Measurements from ENCODE around the gene ZDHHC24. TPM values are rescaled to one million over a fixed set of nuclear protein-coding genes. Genes with fewer than 3 reads are reported as not detected.

The ZDHHC24 gene
- total RNA-seq, 1 donor from 2014 or later, result 4.1 TPM

DNA sequence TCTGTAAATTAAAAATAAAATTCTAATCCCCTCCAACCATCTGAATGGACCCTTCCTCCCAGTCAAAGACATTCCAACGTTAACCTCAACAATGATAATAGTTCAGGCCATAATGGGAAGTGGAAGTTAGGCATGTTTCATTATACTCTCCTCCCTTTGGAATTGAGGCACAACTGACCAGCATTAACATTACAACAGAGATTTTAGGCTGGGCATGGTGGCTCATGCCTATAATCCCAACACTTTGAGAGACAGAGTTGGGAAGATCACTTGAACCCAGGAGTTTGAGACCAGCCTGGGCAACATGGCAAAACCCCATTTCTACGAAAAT is 25.0 kb upstream of the ZDHHC24 start:
- DNase-seq (ENCODE audit: low spot score), result no peak
- Mint-ChIP-seq H3K27ac (peak overlapping the region; percentile 57), H3K36me3 (peaks cover 3% of the 10 kb centered on the region), H3K9me3 (peaks cover 14% of the 10 kb centered on the region), H3K27me3 (ENCODE audit: insufficient read depth, low read depth) (peaks cover 14% of the 10 kb centered on the region), H3K4me3 (peak overlapping the region; percentile 11), H3K4me1 (peaks cover 13% of the 10 kb centered on the region)
- H4K20me1 ChIP-seq (ENCODE audit: low read depth), result no peaks in the 10 kb centered on the region
- peak overlapping the region; percentile 33 for H3K4me2 ChIP-seq
- peak overlapping the region; percentile 90 for H3K27ac ChIP-seq
- peak overlapping the region; percentile 75 for H2AFZ ChIP-seq (replicated peaks)
- no peaks in the 10 kb centered on the region for H3K9me3 ChIP-seq (ENCODE audit: low read depth)
- peaks cover 14% of the 10 kb centered on the region for H3F3A ChIP-seq (ENCODE audit: low read depth)
- H3K27me3 ChIP-seq, result no peaks in the 10 kb centered on the region
- no peaks in the 10 kb centered on the region for H3K79me2 ChIP-seq (ENCODE audit: low read depth)
- TF ChIP-seq EZH2 (IDR thresholded peaks at IDR 0.05) (no peak), EZH2phosphoT487 (IDR thresholded peaks at IDR 0.05) (no peak)
- TF ChIP-seq, protein P1, sequence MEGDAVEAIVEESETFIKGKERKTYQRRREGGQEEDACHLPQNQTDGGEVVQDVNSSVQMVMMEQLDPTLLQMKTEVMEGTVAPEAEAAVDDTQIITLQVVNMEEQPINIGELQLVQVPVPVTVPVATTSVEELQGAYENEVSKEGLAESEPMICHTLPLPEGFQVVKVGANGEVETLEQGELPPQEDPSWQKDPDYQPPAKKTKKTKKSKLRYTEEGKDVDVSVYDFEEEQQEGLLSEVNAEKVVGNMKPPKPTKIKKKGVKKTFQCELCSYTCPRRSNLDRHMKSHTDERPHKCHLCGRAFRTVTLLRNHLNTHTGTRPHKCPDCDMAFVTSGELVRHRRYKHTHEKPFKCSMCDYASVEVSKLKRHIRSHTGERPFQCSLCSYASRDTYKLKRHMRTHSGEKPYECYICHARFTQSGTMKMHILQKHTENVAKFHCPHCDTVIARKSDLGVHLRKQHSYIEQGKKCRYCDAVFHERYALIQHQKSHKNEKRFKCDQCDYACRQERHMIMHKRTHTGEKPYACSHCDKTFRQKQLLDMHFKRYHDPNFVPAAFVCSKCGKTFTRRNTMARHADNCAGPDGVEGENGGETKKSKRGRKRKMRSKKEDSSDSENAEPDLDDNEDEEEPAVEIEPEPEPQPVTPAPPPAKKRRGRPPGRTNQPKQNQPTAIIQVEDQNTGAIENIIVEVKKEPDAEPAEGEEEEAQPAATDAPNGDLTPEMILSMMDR (IDR thresholded peaks at IDR 0.05), result no peak
- no peak overlapping the region for H3K4me3 ChIP-seq
- peaks cover 16% of the 10 kb centered on the region for H3K4me1 ChIP-seq
- no peaks in the 10 kb centered on the region for H3K36me3 ChIP-seq
- H3K9ac ChIP-seq, result no peak overlapping the region

DNA sequence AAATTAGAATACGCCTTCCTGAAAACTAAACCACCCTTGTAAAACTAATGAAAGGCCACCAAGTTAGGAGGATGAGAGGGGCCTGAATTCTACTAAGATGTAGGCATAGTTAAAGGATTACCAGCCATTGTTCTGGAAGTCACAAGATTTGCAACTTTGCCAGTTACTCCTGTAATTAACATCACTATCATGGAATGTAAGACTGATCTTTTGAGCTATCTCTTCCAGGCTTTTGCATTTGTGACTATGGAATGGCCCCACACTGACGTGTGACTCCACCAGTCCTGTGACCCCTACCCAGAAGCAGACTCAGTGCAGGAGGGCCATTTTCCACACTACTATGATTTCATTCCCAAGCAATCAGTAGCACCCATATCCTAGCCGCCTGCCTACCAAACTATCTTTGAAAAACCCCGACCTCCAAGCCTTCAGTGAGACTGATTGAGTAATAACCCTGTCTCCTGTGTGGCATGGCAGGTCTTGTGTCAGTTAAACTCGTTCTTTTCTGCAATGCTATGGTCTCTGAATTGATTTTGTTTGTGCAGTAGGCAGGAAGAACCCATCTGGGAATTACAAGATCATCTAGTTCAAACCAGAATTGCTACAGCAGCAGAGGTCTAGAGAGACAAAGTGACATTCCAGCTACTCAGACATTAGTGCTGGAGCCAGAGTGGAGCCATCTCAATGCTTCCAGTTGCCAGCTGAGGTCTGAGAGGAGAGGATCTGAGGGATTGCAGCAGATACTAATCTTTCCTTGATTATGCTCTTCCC is 24.4 kb upstream of the ZDHHC24 start:
- no peaks in the 10 kb centered on the region for H3K79me2 ChIP-seq (ENCODE audit: low read depth)
- H3K27me3 Mint-ChIP-seq (ENCODE audit: insufficient read depth, low read depth), result peaks cover 14% of the 10 kb centered on the region
- H3K4me3 Mint-ChIP-seq, result peak overlapping the region; percentile 11
- peak overlapping the region; percentile 33 for H3K4me2 ChIP-seq
- H3K4me1 Mint-ChIP-seq, result peaks cover 13% of the 10 kb centered on the region
- peak overlapping the region; percentile 90 for H3K27ac ChIP-seq
- no peaks in the 10 kb centered on the region for H3K36me3 ChIP-seq
- H3K27me3 ChIP-seq, result no peaks in the 10 kb centered on the region
- peaks cover 14% of the 10 kb centered on the region for H3K9me3 Mint-ChIP-seq
- H3K4me3 ChIP-seq, result no peak overlapping the region
- no peak overlapping the region for H3K9ac ChIP-seq
- H2AFZ ChIP-seq (replicated peaks), result peak overlapping the region; percentile 75
- peak overlapping the region; percentile 57 for H3K27ac Mint-ChIP-seq
- H3K9me3 ChIP-seq (ENCODE audit: low read depth), result no peaks in the 10 kb centered on the region
- peaks cover 3% of the 10 kb centered on the region for H3K36me3 Mint-ChIP-seq
- peak; percentile 69 for DNase-seq (ENCODE audit: low spot score)
- H4K20me1 ChIP-seq (ENCODE audit: low read depth), result no peaks in the 10 kb centered on the region
- peaks cover 14% of the 10 kb centered on the region for H3F3A ChIP-seq (ENCODE audit: low read depth)
- TF ChIP-seq, protein P1 (IDR thresholded peaks at IDR 0.05), result no peak
- no peak for TF ChIP-seq EZH2phosphoT487 (IDR thresholded peaks at IDR 0.05)
- TF ChIP-seq EZH2 (IDR thresholded peaks at IDR 0.05), result no peak
- peaks cover 16% of the 10 kb centered on the region for H3K4me1 ChIP-seq

DNA sequence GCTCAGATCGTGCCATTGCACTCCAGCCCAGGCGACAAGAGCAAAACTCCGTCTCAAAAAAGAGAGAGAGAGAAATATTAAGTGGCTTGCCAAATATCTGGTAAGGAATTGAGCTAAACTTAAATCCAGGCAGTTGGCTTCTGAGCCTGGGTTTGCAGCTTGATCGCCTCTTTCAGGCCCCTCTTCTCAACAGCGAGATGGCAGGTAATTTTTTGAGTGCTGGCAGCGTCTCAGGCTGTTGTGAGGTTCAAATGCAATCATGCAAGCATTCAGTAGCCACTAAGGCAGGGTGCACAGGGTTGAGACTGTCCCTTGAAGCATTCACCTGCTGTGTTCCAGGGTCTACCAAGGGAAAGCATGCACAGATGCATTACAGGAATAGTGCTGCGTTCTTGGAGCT is 23.2 kb upstream of the ZDHHC24 start:
- Histone ChIP-seq H3K9me3 (ENCODE audit: low read depth) (no peaks in the 10 kb centered on the region), H3K4me1 (peaks cover 16% of the 10 kb centered on the region), H3K79me2 (ENCODE audit: low read depth) (no peaks in the 10 kb centered on the region), H3K27ac (no peak overlapping the region), H4K20me1 (ENCODE audit: low read depth) (no peaks in the 10 kb centered on the region), H3K9ac (no peak overlapping the region), H3K4me3 (no peak overlapping the region), H2AFZ (replicated peaks) (no peak overlapping the region), H3K36me3 (no peaks in the 10 kb centered on the region), H3K27me3 (no peaks in the 10 kb centered on the region), H3F3A (ENCODE audit: low read depth) (peaks cover 14% of the 10 kb centered on the region), H3K4me2 (no peak overlapping the region)
- Mint-ChIP-seq H3K36me3 (no peaks in the 10 kb centered on the region), H3K27ac (no peak overlapping the region), H3K27me3 (ENCODE audit: insufficient read depth, low read depth) (peaks cover 7% of the 10 kb centered on the region), H3K9me3 (peaks cover 6% of the 10 kb centered on the region), H3K4me3 (no peak overlapping the region), H3K4me1 (peaks cover 13% of the 10 kb centered on the region)
- no peak for DNase-seq (ENCODE audit: low spot score)
- TF ChIP-seq EZH2phosphoT487 (IDR thresholded peaks at IDR 0.05) (no peak), EZH2 (IDR thresholded peaks at IDR 0.05) (no peak)
- TF ChIP-seq, protein P1 (IDR thresholded peaks at IDR 0.05), result no peak

Measured in neural progenitor cell (in vitro differentiated cells).